Measurements from ENCODE around the gene KLHL29. TPM values are rescaled to one million over a fixed set of nuclear protein-coding genes. Genes with fewer than 3 reads are reported as not detected.

KLHL29 gene
- total RNA-seq, 1 experiment from 2014 or later, result 2.4 TPM

GRCh38 chr2:23543728-23544127, 158.7 kb downstream of the KLHL29 start:
- H3K36me3 Mint-ChIP-seq (ENCODE audit: insufficient read depth in 1 of 3, low read depth in 3 of 3), result no peaks in the 10 kb centered on the region; a peak in 1 of 7 replicates
- Histone ChIP-seq H4K8ac (replicated peaks; ENCODE audit: insufficient read length, low read depth, low read length) (no peak overlapping the region), H3T11ph (ENCODE audit: low read length) (no peak overlapping the region), H3K27me3 (ENCODE audit: insufficient read depth, low read length) (no peaks in the 10 kb centered on the region), H3K9ac (ENCODE audit: extremely low read depth, insufficient read length, low read length) (no peak overlapping the region), H3K56ac (ENCODE audit: insufficient read length, low read depth, low read length) (no peak overlapping the region), H3K79me1 (ENCODE audit: insufficient read depth, low read depth, low read length, poor library complexity, severe bottlenecking) (no peaks in the 10 kb centered on the region), H2BK15ac (ENCODE audit: low read depth, low read length) (no peak overlapping the region), H3K9me3 (ENCODE audit: control insufficient read depth, low read depth, low read length) (no peaks in the 10 kb centered on the region), H3K23me2 (ENCODE audit: insufficient read length, low read depth, low read length, poor library complexity, severe bottlenecking) (no peaks in the 10 kb centered on the region), H4K20me1 (ENCODE audit: control insufficient read depth, insufficient read depth, insufficient read length) (no peaks in the 10 kb centered on the region), H4K5ac (ENCODE audit: insufficient read length, low read depth, low read length) (no peak overlapping the region), H2BK5ac (ENCODE audit: insufficient read length, low read length) (no peak overlapping the region), H3K4me1 (ENCODE audit: insufficient read depth, low read length) (no peaks in the 10 kb centered on the region), H2AK5ac (ENCODE audit: insufficient read length, low read length) (no peak overlapping the region), H3K18ac (ENCODE audit: insufficient read length, low read depth, low read length) (no peak overlapping the region), H3K23ac (ENCODE audit: insufficient read length, low read depth, low read length) (no peak overlapping the region), H3K4ac (ENCODE audit: low read depth, low read length) (no peak overlapping the region), H3K4me2 (ENCODE audit: insufficient read depth, insufficient read length, low read length) (no peak overlapping the region), H2BK12ac (ENCODE audit: insufficient read length, low read depth, low read length) (no peak overlapping the region), H3K27ac (ENCODE audit: insufficient read length, low read depth, low read length) (no peak overlapping the region), H2BK20ac (ENCODE audit: low read depth, low read length, poor library complexity, severe bottlenecking) (no peak overlapping the region), H3K14ac (ENCODE audit: insufficient read depth, low read length) (no peak overlapping the region), H2AFZ (ENCODE audit: low read length) (no peak overlapping the region), H2BK120ac (ENCODE audit: low read depth, low read length, poor library complexity, severe bottlenecking) (no peak overlapping the region), H3K79me2 (ENCODE audit: insufficient read depth, low read length) (no peaks in the 10 kb centered on the region), H4K91ac (ENCODE audit: insufficient read length, low read depth, low read length) (no peak overlapping the region)
- H3K9me3 Mint-ChIP-seq, result no peaks in the 10 kb centered on the region
- no peak for DNase-seq
- H3K27ac Mint-ChIP-seq, result no peak overlapping the region
- no peak for TF ChIP-seq CTCF (conservative IDR thresholded peaks at IDR 0.05)
- peaks cover 3 to 7% of the 10 kb centered on the region in 2 experiments for H3K4me1 Mint-ChIP-seq
- H3K27me3 Mint-ChIP-seq (ENCODE audit: low read depth), result no peaks in the 10 kb centered on the region
- no peak overlapping the region for H3K4me3 Mint-ChIP-seq
- no CpG with 5 or more reads among the region's 9 CpGs for WGBS (ENCODE audit: extremely low coverage, insufficient read length, low lambda C conversion rate)
